GM12865 (cell line): Measurements from ENCODE around the gene SLC34A1.
"Not testable (repeated sequence)": the region's sequence is repeated elsewhere in the genome, so short reads cannot be mapped to it uniquely, and the experiment has no call there.

Experiments used
- DNase-seq: peaks from one replicate; pipeline ENCODE4 v3.0.0; 2010; ENCODE audit warnings: low read depth
- H3K4me3 ChIP-seq: 2 replicates; pipeline ENCODE4 v1.5.1; 2011; ENCODE audit warnings: mild to moderate bottlenecking, low read depth, low read length, control low read depth
- CTCF ChIP-seq: IDR thresholded peaks from 2 replicates; pipeline ENCODE4 v1.5.1; 2011; ENCODE audit warnings: low read length, control low read depth, low read depth, inconsistent platforms; ENCODE audit not compliant: insufficient read depth; ENCODE audit errors: missing control alignments

SLC34A1 gene

GRCh38 chr5:177405312-177405711 is 21.1 kb downstream of the SLC34A1 start:
- no peak overlapping the region for H3K4me3 ChIP-seq
- no peak for TF ChIP-seq CTCF
- DNase-seq, result no peak

- no peak for TF ChIP-seq CTCF
- H3K4me3 ChIP-seq, result no peak overlapping the region
- peak; percentile 39 for DNase-seq
These were observed 21.6 kb downstream of the SLC34A1 start for GRCh38 chr5:177405805-177406204.

GRCh38 chr5:177409043-177409801 is 25.0 kb downstream of the SLC34A1 start, which contains the start of gene F12:
Gene F12 (minus strand): TSS chr5:177409564. CDS start chr5:177409527, 37 bp downstream.
- DNase-seq, result no peak
- no peak within 1 kb of the TSS for H3K4me3 ChIP-seq
- TF ChIP-seq CTCF, result no peak

- H3K4me3 ChIP-seq, result no peak overlapping the region
- DNase-seq, result no peak
- TF ChIP-seq CTCF, result no peak
These were observed 26.3 kb downstream of the SLC34A1 start for GRCh38 chr5:177410575-177410974.

GRCh38 chr5:177412603-177413233 is 28.5 kb downstream of the SLC34A1 start:
- TF ChIP-seq CTCF, result no peak
- H3K4me3 ChIP-seq, result peak overlapping the region; percentile 34
- peak; percentile 83 for DNase-seq

GRCh38 chr5:177414481-177414880 is 30.2 kb downstream of the SLC34A1 start:
- TF ChIP-seq CTCF, result no peak

GRCh38 chr5:177417081-177417480 is 32.8 kb downstream of the SLC34A1 start:
- not testable (repeated sequence) for DNase-seq, H3K4me3 ChIP-seq

More at GRCh38 chr5:177414481-177414880, 30.2 kb downstream of the SLC34A1 start:
- no peak overlapping the region for H3K4me3 ChIP-seq
- DNase-seq, result no peak
